ENCODE data around the gene PIP5K1B.

- no peak for TF ChIP-seq CTCF (IDR thresholded peaks at IDR 0.05)
- no peak for TF ChIP-seq POLR2A (IDR thresholded peaks at IDR 0.05)
These were observed 45.2 kb downstream of the PIP5K1B start for GRCh38 chr9:68750255-68750654.
